ENCODE measurements around the gene CRLF1.

CRLF1 gene

DNA sequence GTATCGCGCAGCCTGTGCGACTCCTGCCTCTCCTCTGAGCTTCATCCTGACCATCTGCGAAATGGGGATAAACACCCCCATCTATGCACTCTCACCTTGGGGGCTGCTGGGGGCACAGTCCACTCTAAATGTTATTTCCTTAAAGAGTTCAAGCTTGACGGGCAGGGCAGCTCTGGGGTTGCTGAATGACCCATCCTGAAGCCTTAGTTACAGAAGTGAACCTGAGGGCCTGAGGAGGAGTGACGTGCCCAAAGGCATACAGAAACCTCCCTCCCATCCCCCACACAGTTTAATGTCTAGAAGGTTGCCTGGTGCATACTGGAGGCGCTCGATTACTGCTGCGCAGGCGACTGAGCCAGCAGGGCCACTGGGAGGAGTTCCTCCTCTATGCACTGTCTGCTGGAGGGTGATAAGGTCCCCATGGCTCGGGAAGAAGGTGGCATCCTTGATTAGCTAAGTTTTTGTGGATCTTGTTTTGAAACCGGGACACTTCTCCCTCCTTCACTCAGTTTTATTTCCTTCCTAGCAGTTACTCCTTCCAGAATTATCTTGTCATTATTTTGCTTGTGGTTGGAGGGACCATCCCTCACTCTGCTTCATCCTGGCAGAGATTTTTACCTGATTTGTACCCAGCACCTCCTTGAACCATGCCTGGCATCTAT lies 62.7 kb downstream of the CRLF1 start:
- TF ChIP-seq, protein P1, sequence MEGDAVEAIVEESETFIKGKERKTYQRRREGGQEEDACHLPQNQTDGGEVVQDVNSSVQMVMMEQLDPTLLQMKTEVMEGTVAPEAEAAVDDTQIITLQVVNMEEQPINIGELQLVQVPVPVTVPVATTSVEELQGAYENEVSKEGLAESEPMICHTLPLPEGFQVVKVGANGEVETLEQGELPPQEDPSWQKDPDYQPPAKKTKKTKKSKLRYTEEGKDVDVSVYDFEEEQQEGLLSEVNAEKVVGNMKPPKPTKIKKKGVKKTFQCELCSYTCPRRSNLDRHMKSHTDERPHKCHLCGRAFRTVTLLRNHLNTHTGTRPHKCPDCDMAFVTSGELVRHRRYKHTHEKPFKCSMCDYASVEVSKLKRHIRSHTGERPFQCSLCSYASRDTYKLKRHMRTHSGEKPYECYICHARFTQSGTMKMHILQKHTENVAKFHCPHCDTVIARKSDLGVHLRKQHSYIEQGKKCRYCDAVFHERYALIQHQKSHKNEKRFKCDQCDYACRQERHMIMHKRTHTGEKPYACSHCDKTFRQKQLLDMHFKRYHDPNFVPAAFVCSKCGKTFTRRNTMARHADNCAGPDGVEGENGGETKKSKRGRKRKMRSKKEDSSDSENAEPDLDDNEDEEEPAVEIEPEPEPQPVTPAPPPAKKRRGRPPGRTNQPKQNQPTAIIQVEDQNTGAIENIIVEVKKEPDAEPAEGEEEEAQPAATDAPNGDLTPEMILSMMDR (IDR thresholded peaks at IDR 0.05; ENCODE audit: insufficient read depth, low read depth, low read length, missing control alignments): no peak
- peak overlapping the region; percentile 71 for H3K4me3 ChIP-seq (ENCODE audit: low read depth, low read length)
- DNase-seq (ENCODE audit: low read depth): peak; percentile 91
